Measurements from ENCODE around the gene C17orf50. TPM values are rescaled to one million over a fixed set of nuclear protein-coding genes. Genes with fewer than 3 reads are reported as not detected.

Gene C17orf50
- total RNA-seq = not detected in 2 replicates

GRCh38 chr17:35760587-35760986, at the start of gene C17orf50:
C17orf50 (plus strand) TSS chr17:35760887; CDS start chr17:35760942, 55 bp downstream.

GRCh38 chr17:35731239-35731916, 29.3 kb upstream of the C17orf50 start, which contains the start of gene RASL10B:
RASL10B (plus strand) TSS chr17:35731639; CDS start chr17:35735185, 3,546 bp downstream.

GRCh38 chr17:35752945-35753764, 7.5 kb upstream of the C17orf50 start, which contains the start of gene GAS2L2:
GAS2L2 (minus strand) TSS chr17:35753239; CDS start chr17:35752850, 389 bp downstream.

GRCh38 chr17:35795007-35795870, 34.6 kb downstream of the C17orf50 start, which contains the start of gene MMP28:
MMP28 (minus strand) TSS chr17:35795641; CDS start chr17:35795377, 264 bp downstream.

GRCh38 chr17:35808962-35809854, 48.5 kb downstream of the C17orf50 start, which contains the start of gene TAF15:
TAF15 (plus strand) TSS chr17:35809484; CDS start chr17:35809570, 86 bp downstream.

Other genes starting within 250 kb of the C17orf50 start
- gene SLFN12L, start 223.2 kb upstream of the C17orf50 start, total RNA-seq = not detected in 2 replicates
- gene SLFN14, start 200.1 kb upstream of the C17orf50 start, total RNA-seq = not detected in 2 replicates
- 4.3 and 7.5 TPM in 2 replicates for gene PEX12, start 182.3 kb upstream of the C17orf50 start, total RNA-seq
- 50.4 and 62.0 TPM in 2 replicates for gene AP2B1, start 173.6 kb upstream of the C17orf50 start, total RNA-seq
- gene RASL10B, start 29.2 kb upstream of the C17orf50 start, total RNA-seq = 1.4 and 4.2 TPM in 2 replicates
- gene GAS2L2, start 7.6 kb upstream of the C17orf50 start, total RNA-seq = 0.18 and 0.32 TPM in 2 replicates
- 0.32 TPM in 1 of 2 replicates, not detected in the other for gene MMP28, start 34.8 kb downstream of the C17orf50 start, total RNA-seq
- 17.3 and 36.5 TPM in 2 replicates for gene TAF15, start 48.6 kb downstream of the C17orf50 start, total RNA-seq
- gene HEATR9, start 108.0 kb downstream of the C17orf50 start, total RNA-seq = not detected in 2 replicates
- 1.6 TPM in 1 of 2 replicates, not detected in the other for gene CCL5, start 119.5 kb downstream of the C17orf50 start, total RNA-seq
- gene RDM1, start 169.9 kb downstream of the C17orf50 start, total RNA-seq = not detected in 2 replicates
- gene LYZL6, start 182.8 kb downstream of the C17orf50 start, total RNA-seq = not detected in 2 replicates
- gene CCL16, start 220.6 kb downstream of the C17orf50 start, total RNA-seq = not detected in 2 replicates
- gene CCL14, start 225.8 kb downstream of the C17orf50 start, total RNA-seq = 0.90 and 4.9 TPM in 2 replicates
- gene CCL15, start 240.7 kb downstream of the C17orf50 start, total RNA-seq = not detected in 2 replicates

Data from cardiac atrium fibroblast (primary cell).